Brain microvascular endothelial cell (primary cell): ENCODE results near the gene BBLN.

Source experiments
- DNase-seq: peaks from one replicate; pipeline ENCODE4 v3.0.0-alpha.2; 2020
- H3K27ac ChIP-seq: fragments of 250-450 bp; sonication (Bioruptor Pico); 2 replicates; pipeline ENCODE4 v1.5.1; 2020; ENCODE audit warnings: mild to moderate bottlenecking, moderate library complexity
- H3K27me3 ChIP-seq: fragments of 250-450 bp; sonication (Bioruptor Pico); replicated peaks from 2 replicates; pipeline ENCODE4 v1.5.1; 2020; ENCODE audit warnings: mild to moderate bottlenecking
- H3K36me3 ChIP-seq: fragments of 250-450 bp; sonication (Bioruptor Pico); replicated peaks from 2 replicates; pipeline ENCODE4 v1.5.1; 2020; ENCODE audit warnings: mild to moderate bottlenecking
- H3K4me3 ChIP-seq: 2 replicates; pipeline ENCODE4 v1.5.1; 2011; ENCODE audit warnings: low read depth, mild to moderate bottlenecking, control low read depth, low read length, moderate library complexity
- CTCF ChIP-seq: IDR thresholded peaks from 2 replicates; pipeline ENCODE4 v1.5.1; 2011; ENCODE audit warnings: low read depth, mild to moderate bottlenecking, moderate library complexity, low read length, control low read depth, inconsistent platforms; ENCODE audit errors: missing control alignments
- in situ Hi-C: cut with HindIII; loops from 2 replicates; pipeline ENCODE4 v1.10.0; 2017; ENCODE audit warnings: low sequenced_read_pairs, low pct_ligation_motif_present

BBLN gene

GRCh38 chr9:128124451-128124850, 35.6 kb upstream of the BBLN start:
- no peak overlapping the region for H3K4me3 ChIP-seq
- no peaks in the 10 kb centered on the region for H3K27me3 ChIP-seq
- in situ Hi-C loops, result no loop called here
- no peak for DNase-seq
- no peak for TF ChIP-seq CTCF
- H3K36me3 ChIP-seq, result peaks cover 25% of the 10 kb centered on the region
- H3K27ac ChIP-seq, result no peak overlapping the region

DNA sequence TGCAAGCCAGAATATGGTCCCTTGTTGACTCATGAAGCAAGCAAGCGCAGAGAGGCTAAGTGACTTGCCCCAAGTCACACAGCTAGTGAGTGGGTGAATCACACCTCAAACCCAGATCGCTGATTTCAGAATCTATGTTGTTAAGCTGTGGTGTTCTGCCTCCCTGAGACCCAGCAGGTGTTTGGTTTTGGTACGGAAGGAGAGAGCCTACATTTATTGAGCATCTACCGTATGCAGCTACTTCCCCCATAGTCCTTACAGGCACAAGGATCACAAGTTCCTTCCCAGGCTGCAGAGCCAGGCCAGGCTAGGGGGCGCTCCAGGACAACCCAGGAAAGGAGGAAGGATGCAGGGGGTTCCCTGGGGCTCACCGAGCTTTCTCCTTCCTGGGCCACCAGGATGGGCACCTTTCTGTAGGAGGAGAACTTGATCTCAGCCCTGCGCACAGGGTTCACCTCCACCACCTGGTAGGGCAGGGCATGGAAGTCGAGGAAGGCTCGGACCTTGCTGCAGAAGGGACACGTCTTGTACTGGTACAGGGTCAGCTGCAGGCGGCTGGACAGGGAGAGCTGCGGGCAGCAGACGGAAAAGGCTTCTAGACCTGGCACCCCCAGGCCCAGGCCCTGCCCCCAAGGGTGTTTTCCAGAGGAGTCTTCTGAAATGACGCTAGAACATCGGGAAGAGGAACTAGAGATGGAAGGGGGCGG, 35.0 kb upstream of the BBLN start:
- no peak overlapping the region for H3K27ac ChIP-seq
- peaks cover 25% of the 10 kb centered on the region for H3K36me3 ChIP-seq
- no peak overlapping the region for H3K4me3 ChIP-seq
- TF ChIP-seq CTCF, result peak; percentile 84
- in situ Hi-C loops, result no loop called here
- no peaks in the 10 kb centered on the region for H3K27me3 ChIP-seq
- peak; percentile 39 for DNase-seq

- Histone ChIP-seq H3K36me3 (peaks cover 22% of the 10 kb centered on the region), H3K27ac (no peak overlapping the region), H3K4me3 (peak overlapping the region; percentile 17), H3K27me3 (no peaks in the 10 kb centered on the region)
- DNase-seq, result no peak
- TF ChIP-seq CTCF, result no peak
- in situ Hi-C loops, result no loop called here
Observed at GRCh38 chr9:128125580-128126354, 34.3 kb upstream of the BBLN start.

GRCh38 chr9:128127568-128127989, 32.5 kb upstream of the BBLN start, which contains the start of gene PTGES2:
PTGES2 (minus strand) TSS chr9:128127729; CDS start chr9:128127717, 12 bp downstream.
- peak; percentile 68 for DNase-seq
- peak within 1 kb of the TSS; percentile 98 for H3K27ac ChIP-seq
- no peaks in the 10 kb centered on the region for H3K27me3 ChIP-seq
- TF ChIP-seq CTCF, result no peak
- H3K4me3 ChIP-seq, result peak within 1 kb of the TSS; percentile 87
- in situ Hi-C loops, result no loop called here
- H3K36me3 ChIP-seq, result peaks cover 11% of the 10 kb centered on the region

DNA sequence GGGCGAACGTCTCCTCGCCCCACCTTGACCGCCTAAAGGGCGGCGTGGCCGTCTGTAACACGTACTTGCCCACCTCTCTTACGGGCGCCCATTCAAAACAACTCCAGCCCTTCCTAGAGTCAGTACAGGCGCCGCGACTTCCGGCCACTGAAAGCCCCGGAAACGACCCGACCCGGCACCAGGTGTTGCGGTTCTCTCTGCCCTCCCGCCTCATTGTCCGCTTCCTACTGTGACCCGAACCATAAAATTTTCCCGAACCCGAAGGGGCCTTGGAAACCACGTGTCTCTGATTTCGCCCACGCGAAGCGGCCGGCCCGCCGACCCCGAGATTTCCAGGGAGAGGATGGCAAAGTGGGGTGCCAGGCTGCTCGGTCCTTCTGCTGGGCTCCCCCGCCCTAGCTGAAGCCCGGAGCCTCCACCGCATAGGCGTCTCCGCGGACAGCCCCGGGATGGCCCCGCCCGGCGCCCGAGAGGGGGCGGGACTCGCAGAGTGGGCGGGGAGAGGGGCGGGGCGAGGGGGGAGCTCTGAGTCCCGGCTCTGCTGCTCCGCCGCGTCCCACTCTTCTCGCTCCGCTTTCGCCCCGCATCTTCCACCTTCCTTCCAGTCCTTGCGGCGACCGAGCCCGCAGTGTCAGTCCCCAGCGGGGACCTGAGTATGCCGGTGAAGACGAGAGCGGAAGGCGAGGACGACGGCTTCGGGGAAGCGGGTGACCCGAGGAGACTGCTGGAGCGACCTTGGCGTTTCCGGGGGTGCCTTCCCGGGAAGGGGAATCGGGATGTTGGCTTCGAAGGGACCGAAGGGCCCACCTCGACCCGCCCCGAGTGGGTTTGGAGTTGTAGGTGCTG, 31.9 kb upstream of the BBLN start:
- Histone ChIP-seq H3K36me3 (peaks cover 7% of the 10 kb centered on the region), H3K4me3 (peak overlapping the region; percentile 87), H3K27me3 (no peaks in the 10 kb centered on the region), H3K27ac (peak overlapping the region; percentile 98)
- in situ Hi-C loops, result no loop called here
- DNase-seq, result peak; percentile 83
- TF ChIP-seq CTCF, result no peak
